ENCODE results near the gene COL18A1.
"Not testable (repeated sequence)": the region's sequence is repeated elsewhere in the genome, so short reads cannot be mapped to it uniquely, and the experiment has no call there.

Gene COL18A1

GRCh38 chr21:45501081-45502005, 96.4 kb downstream of the COL18A1 start:
- not testable (repeated sequence) for ATAC-seq

GRCh38 chr21:45502006-45502345, 97.0 kb downstream of the COL18A1 start:
- TF ChIP-seq ZNF8 (CRISPR knock-in tag; IDR thresholded peaks at IDR 0.05): no peak
- no peak for TF ChIP-seq RARB (CRISPR knock-in tag; IDR thresholded peaks at IDR 0.05)
- TF ChIP-seq TCF4 (CRISPR knock-in tag; IDR thresholded peaks at IDR 0.05; ENCODE audit: borderline replicate concordance): no peak
- no peak for TF ChIP-seq CSRNP3 (CRISPR knock-in tag; IDR thresholded peaks at IDR 0.05)
- no peak for TF ChIP-seq PPARA (CRISPR knock-in tag; IDR thresholded peaks at IDR 0.05; ENCODE audit: borderline replicate concordance)
- no peak for TF ChIP-seq CREB5 (CRISPR knock-in tag; IDR thresholded peaks at IDR 0.05; ENCODE audit: low read depth)
- no peak for TF ChIP-seq ZNF70 (CRISPR knock-in tag; IDR thresholded peaks at IDR 0.05)
- no peak for TF ChIP-seq TOX (CRISPR knock-in tag; IDR thresholded peaks at IDR 0.05; ENCODE audit: borderline replicate concordance)
- no peak for TF ChIP-seq GLIS3 (CRISPR knock-in tag; IDR thresholded peaks at IDR 0.05)
- TF ChIP-seq ZNF565 (CRISPR knock-in tag; conservative IDR thresholded peaks at IDR 0.05; ENCODE audit: low read depth): no peak
- no peak for TF ChIP-seq OSR1 (CRISPR knock-in tag; IDR thresholded peaks at IDR 0.05)
- no peak for TF ChIP-seq TSHZ2 (CRISPR knock-in tag; IDR thresholded peaks at IDR 0.05)
- no peak for TF ChIP-seq ISL1 (CRISPR knock-in tag; IDR thresholded peaks at IDR 0.05)
- no peak for TF ChIP-seq POU6F1 (CRISPR knock-in tag; IDR thresholded peaks at IDR 0.05; ENCODE audit: borderline replicate concordance, low read depth)
- TF ChIP-seq ZC3H10 (CRISPR knock-in tag; IDR thresholded peaks at IDR 0.05): no peak

GRCh38 chr21:45502600-45502999, 97.6 kb downstream of the COL18A1 start:
- TF ChIP-seq CSDC2 (CRISPR knock-in tag; IDR thresholded peaks at IDR 0.05): no peak
- TF ChIP-seq ZFP3 (CRISPR knock-in tag; IDR thresholded peaks at IDR 0.05): no peak
- no peak for TF ChIP-seq ZNF8 (CRISPR knock-in tag; IDR thresholded peaks at IDR 0.05)
- no peak for ATAC-seq

More at GRCh38 chr21:45502006-45502345, 97.0 kb downstream of the COL18A1 start:
- ATAC-seq: no peak

GRCh38 chr21:45503226-45503625, 98.3 kb downstream of the COL18A1 start:
- not testable (repeated sequence) for ATAC-seq

- no peak for ATAC-seq
- TF ChIP-seq CREB5 (CRISPR knock-in tag; IDR thresholded peaks at IDR 0.05; ENCODE audit: low read depth) (no peak), ARNTL (CRISPR knock-in tag; IDR thresholded peaks at IDR 0.05; ENCODE audit: borderline replicate concordance, low read depth) (no peak), TOX (CRISPR knock-in tag; IDR thresholded peaks at IDR 0.05; ENCODE audit: borderline replicate concordance) (no peak), CSRNP3 (CRISPR knock-in tag; IDR thresholded peaks at IDR 0.05) (no peak), TCF4 (CRISPR knock-in tag; IDR thresholded peaks at IDR 0.05; ENCODE audit: borderline replicate concordance) (no peak), ZFP3 (CRISPR knock-in tag; IDR thresholded peaks at IDR 0.05) (no peak), ZC3H10 (CRISPR knock-in tag; IDR thresholded peaks at IDR 0.05) (no peak), SNAI2 (CRISPR knock-in tag; IDR thresholded peaks at IDR 0.05) (no peak), POU6F1 (CRISPR knock-in tag; IDR thresholded peaks at IDR 0.05; ENCODE audit: borderline replicate concordance, low read depth) (no peak)
Measured at GRCh38 chr21:45504021-45504515, 99.1 kb downstream of the COL18A1 start.
